OCI-LY3 (cell line): ENCODE results near the gene CARM1.

Source experiments
- H2AFZ ChIP-seq: fragments of 200-600, 300-600 bp; shearing (Covaris generic); 2 replicates; pipeline ENCODE4 v1.6.0; 2014; ENCODE audit warnings: antibody characterized with exemption, low read depth, low read length
- H3K27ac ChIP-seq: fragments of 200-600, 300-600 bp; sonication (generic); 2 replicates; pipeline ENCODE4 v1.5.1; 2014; ENCODE audit warnings: mild to moderate bottlenecking, low read length, moderate library complexity, mixed read lengths
- H3K27me3 ChIP-seq: fragments of 200-600, 300-600 bp; sonication (generic); 2 replicates; pipeline ENCODE4 v1.6.1; 2014; ENCODE audit warnings: low read depth, low read length, mixed read lengths
- H3K36me3 ChIP-seq: fragments of 200-600, 300-600 bp; sonication (generic); replicated peaks from 2 replicates; pipeline ENCODE3; 2014; ENCODE audit warnings: low read depth, low read length, mixed read lengths
- H3K4me1 ChIP-seq: fragments of 300-600, 200-600 bp; sonication (generic); 2 replicates; pipeline ENCODE4 v1.6.1; 2014; ENCODE audit warnings: low read length, mixed read lengths
- H3K4me2 ChIP-seq: fragments of 200-600, 300-600 bp; sonication (generic); 2 replicates; pipeline ENCODE4 v1.6.1; 2014; ENCODE audit warnings: low read length, mixed read lengths
- H3K4me3 ChIP-seq: fragments of 300-600, 200-600 bp; sonication (generic); 2 replicates; pipeline ENCODE4 v1.5.1; 2014; ENCODE audit warnings: antibody characterized with exemption, mild to moderate bottlenecking, low read length, moderate library complexity
- H3K79me2 ChIP-seq: fragments of 300-600, 200-600 bp; shearing (Covaris generic); 2 replicates; pipeline ENCODE4 v1.6.1; 2014; ENCODE audit warnings: mild to moderate bottlenecking, low read length, mixed read lengths
- H3K9ac ChIP-seq: fragments of 300-600, 200-600 bp; shearing (Covaris generic); 2 replicates; pipeline ENCODE4 v1.6.0; 2014; ENCODE audit warnings: mild to moderate bottlenecking, low read length, moderate library complexity
- H3K9me3 ChIP-seq: fragments of 200-600, 300-600 bp; shearing (Covaris generic); 2 replicates; pipeline ENCODE4 v1.6.1; 2014; ENCODE audit warnings: low read length, mixed read lengths; ENCODE audit not compliant: insufficient read depth
- H4K20me1 ChIP-seq: fragments of 200-600, 300-600 bp; sonication (generic); 2 replicates; pipeline ENCODE4 v1.6.1; 2016; ENCODE audit warnings: low read length, mixed read lengths; ENCODE audit not compliant: insufficient read depth
- CTCF ChIP-seq: fragments of 200-600, 300-600 bp; sonication (generic); IDR thresholded peaks from 2 replicates; pipeline ENCODE4 v1.5.1; 2014; ENCODE audit warnings: antibody characterized with exemption, low read length, low read depth
- EZH2phosphoT487 ChIP-seq: fragments of 200-600 bp; shearing (Covaris generic); IDR thresholded peaks from 2 replicates; pipeline ENCODE4 v1.6.1; 2018; ENCODE audit warnings: antibody characterized with exemption, mixed run types, low read depth

CARM1 gene

GRCh38 chr19:10913716-10914340 lies 42.5 kb downstream of the CARM1 start:
- Histone ChIP-seq H3K9me3 (no peaks in the 10 kb centered on the region), H3K4me2 (no peak overlapping the region), H3K4me1 (no peaks in the 10 kb centered on the region), H3K9ac (no peak overlapping the region), H2AFZ (no peak overlapping the region), H3K79me2 (no peaks in the 10 kb centered on the region), H3K36me3 (peaks cover 46% of the 10 kb centered on the region), H3K4me3 (no peak overlapping the region), H3K27ac (no peak overlapping the region), H4K20me1 (no peaks in the 10 kb centered on the region), H3K27me3 (no peaks in the 10 kb centered on the region)
- TF ChIP-seq EZH2phosphoT487 (no peak), CTCF (no peak)

GRCh38 chr19:10915130-10916091 lies 44.1 kb downstream of the CARM1 start:
- Histone ChIP-seq H3K79me2 (no peaks in the 10 kb centered on the region), H3K4me2 (no peak overlapping the region), H3K9ac (no peak overlapping the region), H3K36me3 (peaks cover 51% of the 10 kb centered on the region), H3K27me3 (no peaks in the 10 kb centered on the region), H3K9me3 (no peaks in the 10 kb centered on the region), H3K27ac (no peak overlapping the region), H2AFZ (no peak overlapping the region), H3K4me3 (no peak overlapping the region), H3K4me1 (no peaks in the 10 kb centered on the region), H4K20me1 (no peaks in the 10 kb centered on the region)
- no peak for TF ChIP-seq EZH2phosphoT487
- no peak for TF ChIP-seq CTCF

- Histone ChIP-seq H3K27me3 (no peaks in the 10 kb centered on the region), H3K4me2 (no peak overlapping the region), H4K20me1 (no peaks in the 10 kb centered on the region), H3K36me3 (peaks cover 58% of the 10 kb centered on the region), H3K79me2 (no peaks in the 10 kb centered on the region), H3K9me3 (no peaks in the 10 kb centered on the region), H3K9ac (no peak overlapping the region), H3K4me1 (no peaks in the 10 kb centered on the region), H3K27ac (no peak overlapping the region), H3K4me3 (no peak overlapping the region), H2AFZ (no peak overlapping the region)
- no peak for TF ChIP-seq CTCF
- no peak for TF ChIP-seq EZH2phosphoT487
Measured at GRCh38 chr19:10916602-10917001, 45.2 kb downstream of the CARM1 start.

- no peak overlapping the region for H3K27ac ChIP-seq
- no peaks in the 10 kb centered on the region for H3K79me2 ChIP-seq
- no peaks in the 10 kb centered on the region for H3K27me3 ChIP-seq
- no peaks in the 10 kb centered on the region for H3K9me3 ChIP-seq
- no peak overlapping the region for H3K9ac ChIP-seq
- H3K4me1 ChIP-seq: no peaks in the 10 kb centered on the region
- no peak overlapping the region for H2AFZ ChIP-seq
- H3K4me2 ChIP-seq: no peak overlapping the region
- no peaks in the 10 kb centered on the region for H4K20me1 ChIP-seq
- H3K36me3 ChIP-seq: peaks cover 55% of the 10 kb centered on the region
- TF ChIP-seq EZH2phosphoT487: no peak
- TF ChIP-seq CTCF: no peak
- no peak overlapping the region for H3K4me3 ChIP-seq
Measured at GRCh38 chr19:10918359-10918758, 47.0 kb downstream of the CARM1 start.
